HG02588 (cell line): ENCODE measurements around the gene C2orf69.
A peak's percentile ranks its signal among the peaks of the same experiment; 100 is the strongest.

Experiments
- ATAC-seq: cut with Tn5 transposase; IDR thresholded peaks from one replicate; pipeline ENCODE4 v1.9.1; 2021; ENCODE audit warnings: mild to moderate bottlenecking, moderate library complexity; ENCODE audit not compliant: unreplicated experiment

The C2orf69 gene

DNA sequence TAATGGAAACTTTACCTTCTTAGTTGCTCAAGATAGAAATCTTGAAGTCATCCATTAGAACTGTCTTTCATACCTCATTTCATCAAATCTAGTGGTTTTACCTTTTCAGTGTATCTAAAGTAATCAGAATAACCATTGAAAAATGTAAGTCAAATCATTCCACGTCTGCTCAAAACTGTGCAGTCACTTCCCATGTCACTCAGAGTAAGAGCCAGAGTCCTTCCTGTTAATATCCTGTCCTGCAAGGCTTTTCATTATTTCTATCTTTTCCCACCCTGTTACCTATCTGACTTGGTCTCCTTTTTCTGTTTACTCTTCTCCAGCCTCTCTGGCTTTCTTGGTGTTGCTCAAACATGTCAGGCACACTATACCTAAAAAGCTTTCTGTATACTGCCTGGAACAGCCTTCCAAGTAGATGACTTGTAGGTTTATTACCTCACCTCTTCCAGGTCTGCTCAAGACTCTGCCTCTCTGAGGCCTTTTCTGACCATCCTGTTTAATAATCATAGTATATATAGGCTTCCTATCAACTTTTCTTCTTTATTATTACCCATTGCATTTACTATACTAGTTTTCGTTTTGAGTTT is 3.4 kb downstream of the C2orf69 start:
- ATAC-seq, result no peak

DNA sequence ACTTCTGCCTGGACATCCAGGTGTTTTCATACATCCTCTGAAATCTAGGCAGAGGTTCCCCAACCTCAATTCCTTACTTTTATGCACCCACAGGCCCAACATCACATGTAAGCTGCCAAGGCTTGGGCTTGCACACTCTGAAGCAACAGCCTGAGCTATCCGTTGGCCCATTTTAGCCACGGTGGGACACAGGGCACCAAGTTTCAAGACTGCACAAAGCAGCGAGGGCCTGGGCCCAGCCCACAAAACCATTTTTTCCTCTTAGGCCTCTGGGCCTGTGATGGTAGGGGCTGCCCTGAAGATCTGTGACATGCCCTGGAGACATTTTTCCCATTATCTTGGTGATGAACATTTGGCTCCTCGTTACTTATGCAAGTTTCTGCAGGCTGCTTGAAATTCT is 5.9 kb downstream of the C2orf69 start:
- ATAC-seq, result no peak

DNA sequence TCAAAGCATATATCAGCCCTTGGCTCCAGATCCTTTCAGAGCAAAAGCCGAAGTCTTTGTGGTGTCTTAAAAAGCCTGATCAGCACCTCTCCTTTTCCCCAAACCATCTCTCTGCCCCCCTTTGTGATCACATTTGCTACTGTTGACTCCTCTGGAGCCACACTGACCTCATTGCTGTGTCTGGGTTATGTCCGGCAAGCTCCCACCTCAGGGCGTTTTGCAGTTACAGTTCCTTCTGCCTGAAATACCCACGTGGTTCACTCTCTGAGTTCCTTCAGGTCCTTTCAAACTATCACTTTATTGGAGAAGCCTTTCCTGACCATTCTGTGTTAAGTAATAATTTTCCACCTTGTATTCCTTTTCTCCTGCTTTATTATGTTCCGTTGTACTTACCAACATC is 11.8 kb downstream of the C2orf69 start:
- no peak for ATAC-seq

DNA sequence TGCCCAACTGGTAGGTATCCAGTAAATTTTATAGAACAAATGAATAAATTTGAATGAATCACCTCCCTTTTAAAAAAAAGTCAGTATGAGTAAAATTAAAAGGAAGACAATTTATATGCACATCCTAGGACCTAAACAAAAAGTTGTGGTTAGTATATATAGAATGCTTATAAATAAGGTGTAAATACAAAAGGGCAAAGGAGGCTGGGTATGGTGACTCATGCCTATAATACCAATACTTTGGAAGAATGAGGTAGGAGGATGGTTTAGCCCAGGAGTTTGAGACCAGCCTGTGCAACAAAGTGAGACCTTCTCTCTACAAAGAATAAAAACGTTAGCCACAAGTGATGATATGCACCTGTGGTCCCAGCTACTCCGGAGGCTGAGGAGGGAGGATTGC is 12.8 kb downstream of the C2orf69 start:
- ATAC-seq, result no peak

GRCh38 chr2:199926806-199927205 is 15.7 kb downstream of the C2orf69 start:
- ATAC-seq, result no peak

DNA sequence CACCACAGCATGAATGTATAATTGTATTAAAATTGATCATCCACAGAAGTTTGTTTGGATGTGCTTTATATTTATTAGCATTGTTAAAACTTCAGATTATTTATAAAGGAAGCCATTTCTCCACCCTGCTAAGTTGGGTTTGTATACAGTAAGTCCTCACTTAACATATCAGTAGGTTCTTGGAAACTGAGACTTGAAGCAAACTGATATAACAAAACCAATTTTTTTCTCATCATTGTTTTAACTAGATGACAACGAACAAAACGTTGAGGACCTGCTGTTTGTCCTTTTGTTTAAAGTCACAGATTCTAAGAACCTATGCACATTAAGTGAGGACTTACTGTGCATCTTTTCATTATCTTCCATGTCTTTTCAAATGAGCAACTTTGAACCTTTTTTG is 17.1 kb downstream of the C2orf69 start:
- ATAC-seq, result no peak

DNA sequence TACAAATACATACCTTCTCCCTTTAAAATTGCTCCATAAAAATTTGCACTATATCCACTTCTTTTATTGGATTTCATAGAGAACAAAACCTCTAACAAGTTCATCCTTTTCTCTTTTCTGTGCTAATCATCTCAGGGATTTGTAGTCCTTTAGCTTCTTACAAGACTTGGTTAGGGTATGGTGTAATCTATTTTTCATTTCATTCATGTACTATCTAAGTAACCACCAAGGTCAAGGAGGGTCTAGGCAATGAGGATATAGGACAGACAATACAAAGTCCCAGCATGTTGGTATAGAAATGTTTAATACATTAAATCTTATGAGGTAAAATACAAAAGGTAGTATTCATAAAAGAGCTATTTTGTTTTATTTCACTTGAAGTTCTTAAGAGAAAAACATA is 17.5 kb downstream of the C2orf69 start:
- ATAC-seq, result no peak

- no peak for ATAC-seq
Observed at GRCh38 chr2:199929262-199929661, 18.2 kb downstream of the C2orf69 start.

GRCh38 chr2:199932312-199932855 is 21.3 kb downstream of the C2orf69 start:
- no peak for ATAC-seq

DNA sequence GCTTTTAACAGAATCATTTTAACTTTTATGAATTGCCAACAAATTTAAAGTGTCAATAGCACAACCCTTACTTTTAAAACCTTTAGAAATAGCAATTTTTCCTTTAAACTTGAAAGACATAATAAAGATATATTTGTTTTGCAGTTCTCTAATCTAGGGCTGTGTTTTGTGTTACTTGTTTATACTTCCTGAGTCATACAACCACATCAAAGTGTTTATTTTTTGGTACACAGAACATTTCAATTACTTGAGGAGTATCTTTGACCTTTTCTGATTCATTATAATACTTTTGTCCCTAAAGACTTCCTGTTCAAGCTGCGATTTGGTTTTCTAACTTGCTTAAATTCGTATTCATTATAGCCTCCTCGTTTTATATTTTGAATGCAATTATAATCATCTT is 22.4 kb downstream of the C2orf69 start:
- ATAC-seq, result no peak

GRCh38 chr2:199936554-199936953 is 25.5 kb downstream of the C2orf69 start:
- no peak for ATAC-seq

DNA sequence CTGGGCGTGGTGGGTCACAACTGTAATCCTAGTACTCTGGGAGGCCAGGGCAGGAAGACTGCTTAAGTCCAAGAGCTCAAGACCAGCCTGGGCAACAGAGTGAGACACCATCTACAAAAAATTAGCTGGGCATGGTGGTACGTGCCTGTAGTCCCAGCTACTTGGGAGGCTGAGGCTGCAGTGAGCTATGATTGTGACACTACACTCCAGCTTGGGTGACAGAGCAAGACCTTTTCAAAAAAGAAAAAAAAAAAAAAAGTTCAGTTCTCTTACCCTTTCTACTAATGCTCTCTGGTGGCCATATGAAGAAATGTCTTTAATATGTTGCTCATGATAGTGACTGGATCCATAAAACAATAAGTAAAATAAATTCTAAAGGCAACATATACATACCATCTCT is 29.3 kb downstream of the C2orf69 start:
- no peak for ATAC-seq

DNA sequence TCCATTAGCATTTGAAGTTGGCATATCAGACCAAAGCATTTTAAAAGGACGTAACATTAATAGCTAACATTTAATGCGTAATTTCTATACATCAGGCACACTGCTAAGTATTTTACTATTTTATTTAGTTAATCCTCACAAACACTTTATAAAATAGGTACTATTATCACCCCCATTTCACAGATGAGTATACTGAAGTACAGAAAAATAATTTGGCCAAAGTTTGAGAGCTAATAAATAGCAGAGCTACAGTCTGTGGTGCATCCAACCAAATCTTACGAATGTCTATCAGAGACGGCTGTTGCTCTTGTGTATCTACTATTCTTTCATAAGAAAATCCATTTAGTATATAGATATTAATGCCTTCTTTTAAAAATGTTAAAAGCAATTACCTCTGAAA is 32.3 kb downstream of the C2orf69 start:
- ATAC-seq, result no peak

GRCh38 chr2:199946196-199946595 is 35.1 kb downstream of the C2orf69 start:
- no peak for ATAC-seq

DNA sequence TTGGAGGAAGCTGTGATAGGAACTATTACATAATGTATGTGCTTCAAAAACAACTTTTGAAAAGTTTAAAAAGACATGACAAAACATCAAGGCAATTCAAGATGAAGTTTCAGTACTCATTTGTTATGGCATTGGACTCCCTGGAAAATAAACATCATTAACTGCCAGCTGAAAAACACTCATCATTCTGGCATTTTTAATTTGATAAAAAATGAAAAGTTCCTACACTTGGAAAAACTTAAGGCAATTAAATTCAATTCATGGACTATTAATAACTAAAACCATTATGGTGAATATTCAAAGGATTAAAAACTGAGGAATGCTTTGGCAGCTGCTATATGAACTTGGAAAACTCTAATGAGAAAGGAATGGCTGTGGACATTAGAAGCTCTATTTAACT is 35.7 kb downstream of the C2orf69 start:
- no peak for ATAC-seq

DNA sequence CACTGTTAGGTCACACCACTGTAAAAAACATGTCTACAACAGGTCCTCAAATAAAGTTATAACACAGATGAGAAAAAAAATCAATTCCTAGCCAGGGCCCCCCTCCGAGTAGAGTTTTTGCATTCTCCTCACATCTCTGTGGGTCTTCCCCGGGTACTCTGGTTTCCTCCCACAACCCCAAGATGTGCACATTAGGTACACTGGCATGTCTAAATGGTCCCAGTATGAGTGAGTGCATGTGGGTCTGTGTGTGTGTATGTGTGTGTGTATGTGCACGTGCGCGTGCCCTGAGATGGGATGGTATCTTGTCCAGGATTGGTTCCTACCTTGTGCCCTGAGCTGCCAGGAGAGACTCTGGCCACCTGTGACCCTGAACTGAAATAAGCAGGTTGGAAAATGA is 39.3 kb downstream of the C2orf69 start:
- no peak for ATAC-seq

DNA sequence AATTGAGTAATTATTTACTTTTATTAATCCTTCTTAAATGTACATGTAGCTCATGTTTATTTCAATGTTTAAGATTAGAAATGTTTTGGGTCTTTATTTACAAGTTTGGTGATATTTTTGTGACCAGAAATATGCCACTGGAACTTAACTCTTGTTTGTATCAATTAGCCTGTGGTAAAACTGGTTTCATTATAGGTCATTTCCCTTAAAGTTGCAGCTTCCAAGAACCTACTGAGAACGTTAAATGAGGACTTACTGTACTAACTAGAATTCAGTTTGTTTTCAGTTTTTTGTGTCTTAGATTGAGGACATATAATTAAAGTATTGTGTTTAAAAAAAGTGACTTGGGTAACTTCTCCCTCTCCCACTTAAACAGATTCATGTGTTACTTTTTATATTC is 39.9 kb downstream of the C2orf69 start:
- no peak for ATAC-seq

- peak; percentile 51 for ATAC-seq
Observed at GRCh38 chr2:199955007-199955338, 43.9 kb downstream of the C2orf69 start.

DNA sequence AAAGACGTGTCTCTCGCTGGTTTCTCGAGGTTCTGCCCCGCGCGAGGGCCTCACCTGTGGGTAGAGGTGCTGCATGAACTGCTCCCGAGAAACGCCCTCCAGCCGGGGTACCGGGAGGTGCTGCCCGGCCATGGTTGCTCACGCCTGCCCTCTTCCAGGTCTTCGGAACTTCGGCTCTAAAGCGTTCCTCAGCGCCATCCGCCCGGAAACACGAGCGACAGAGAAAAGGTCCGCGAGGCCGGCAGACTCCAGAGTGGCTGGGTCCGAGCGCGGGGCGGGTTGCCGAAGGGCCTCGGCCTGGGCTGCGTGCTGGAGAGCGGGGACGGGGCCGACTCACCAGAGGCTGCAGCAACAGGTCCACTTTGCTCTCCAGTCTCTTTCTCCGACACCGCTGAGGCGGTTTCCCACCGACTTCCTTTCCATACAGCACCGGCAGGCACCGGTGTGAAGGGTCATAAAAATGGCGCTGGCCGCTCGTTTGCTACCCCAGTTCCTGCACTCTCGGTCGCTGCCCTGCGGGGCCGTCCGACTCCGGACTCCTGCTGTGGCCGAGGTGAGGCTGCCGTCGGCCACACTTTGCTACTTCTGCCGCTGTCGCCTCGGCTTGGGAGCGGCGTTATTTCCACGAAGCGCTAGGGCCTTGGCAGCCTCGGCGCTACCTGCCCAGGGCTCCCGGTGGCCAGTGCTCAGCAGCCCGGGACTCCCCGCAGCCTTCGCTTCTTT is 44.4 kb downstream of the C2orf69 start, which contains the start of the genes MAIP1 and TYW5:
Gene MAIP1 (plus strand): TSS at position 244 of the 723 bp plus-strand sequence. CDS start 217 bp downstream, at position 461.
Gene TYW5 (minus strand): TSS at position 153 of the 723 bp plus-strand sequence. CDS start 21 bp downstream, at position 132.
- peak; percentile 83 for ATAC-seq

DNA sequence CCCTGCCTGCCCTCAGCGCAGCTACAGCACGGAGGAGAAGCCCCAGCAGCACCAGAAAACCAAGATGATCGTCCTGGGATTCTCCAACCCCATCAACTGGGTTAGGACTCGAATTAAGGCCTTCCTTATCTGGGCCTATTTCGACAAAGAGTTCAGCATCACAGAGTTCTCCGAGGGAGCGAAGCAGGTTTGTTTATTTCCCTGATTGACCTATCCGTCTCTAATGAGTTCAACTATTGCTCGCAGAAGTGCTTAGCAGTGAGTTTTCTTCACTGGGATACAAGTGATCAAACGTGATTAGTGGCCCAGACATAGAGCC is 44.9 kb downstream of the C2orf69 start:
- ATAC-seq, result no peak

DNA sequence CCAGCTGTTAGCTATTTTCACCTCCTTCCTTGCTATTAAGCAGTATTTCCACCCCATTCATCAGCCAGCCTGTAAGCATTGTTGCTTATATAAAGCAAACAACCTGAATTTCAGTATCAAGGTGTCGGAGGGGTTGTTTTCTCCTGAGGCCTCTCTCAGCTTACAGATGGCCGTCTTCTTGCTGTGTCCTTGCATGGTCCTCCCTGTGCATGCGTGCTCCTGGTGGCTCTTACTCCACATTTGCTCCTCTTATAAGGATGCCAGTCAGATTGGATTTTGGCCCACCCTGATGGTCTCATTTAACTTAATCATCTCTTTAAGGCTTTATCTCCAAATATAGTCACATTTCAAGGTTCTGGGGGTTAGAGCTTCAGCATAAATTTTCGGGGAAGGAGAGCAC is 46.9 kb downstream of the C2orf69 start:
- no peak for ATAC-seq

- ATAC-seq, result peak; percentile 64
Observed at GRCh38 chr2:199962203-199962602, 51.1 kb downstream of the C2orf69 start.

DNA sequence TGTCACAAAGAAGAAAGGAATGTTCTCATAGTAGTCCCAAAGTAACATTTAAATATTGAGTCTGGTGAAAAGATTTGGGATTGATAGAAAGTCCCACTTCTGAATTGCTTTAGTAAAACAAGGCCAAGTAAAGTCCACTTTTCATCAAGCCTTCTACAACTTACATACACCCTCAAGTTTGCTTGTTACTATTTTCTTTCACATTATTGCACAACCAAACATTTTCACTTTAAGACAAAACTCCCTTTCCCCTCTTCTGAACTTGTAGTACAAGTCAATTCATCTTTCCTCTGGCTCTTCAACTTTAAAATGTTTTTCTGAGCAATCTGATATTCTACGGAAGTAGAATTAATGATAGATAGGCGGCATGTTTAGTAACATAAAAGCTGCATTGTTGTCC is 55.3 kb downstream of the C2orf69 start:
- no peak for ATAC-seq
